Osteocyte (in vitro differentiated cells): ENCODE measurements around the gene SLC1A3. TPM values are rescaled to one million over a fixed set of nuclear protein-coding genes. Genes with fewer than 3 reads are reported as not detected.

ENCODE experiments used
- DNase-seq: peaks from one replicate; pipeline ENCODE4 v3.0.0; 2021; ENCODE audit warnings: mixed read lengths; ENCODE audit not compliant: unreplicated experiment; ENCODE audit errors: extremely low spot score
- H3K27ac Mint-ChIP-seq: one replicate; pipeline ENCODE4 v1.8.0; 2021; ENCODE audit warnings: mild to moderate bottlenecking, mixed read lengths; ENCODE audit not compliant: unreplicated experiment
- H3K27me3 Mint-ChIP-seq: one replicate; pipeline ENCODE4 v1.8.0; 2021; ENCODE audit warnings: mixed read lengths; ENCODE audit not compliant: unreplicated experiment
- H3K36me3 Mint-ChIP-seq: one replicate; pipeline ENCODE4 v1.8.0; 2021; ENCODE audit warnings: mixed read lengths; ENCODE audit not compliant: unreplicated experiment
- H3K4me1 Mint-ChIP-seq: one replicate; pipeline ENCODE4 v1.8.0; 2021; ENCODE audit warnings: mixed read lengths; ENCODE audit not compliant: unreplicated experiment
- H3K4me3 Mint-ChIP-seq: one replicate; pipeline ENCODE4 v1.8.0; 2021; ENCODE audit warnings: mild to moderate bottlenecking, moderate library complexity, mixed read lengths; ENCODE audit not compliant: unreplicated experiment
- H3K9me3 Mint-ChIP-seq: one replicate; pipeline ENCODE4 v1.8.0; 2021; ENCODE audit warnings: mixed read lengths; ENCODE audit not compliant: unreplicated experiment
- CTCF ChIP-seq: fragments of 200-600 bp; sonication (generic); IDR thresholded peaks from 2 replicates; pipeline ENCODE4 v1.5.0; 2021; ENCODE audit warnings: antibody characterized with exemption, mild to moderate bottlenecking, moderate library complexity
- total RNA-seq: library from RNA; stranded (reverse); gene quantifications from 2 replicates; pipeline ENCODE4 v1.2.1, GENCODE V29; 2021

Gene SLC1A3
- total RNA-seq, 1 donor from 2014 or later: 19.9 TPM

GRCh38 chr5:36662291-36662851, 56.0 kb downstream of the SLC1A3 start:
- no peaks in the 10 kb centered on the region for H3K9me3 Mint-ChIP-seq
- no peak for TF ChIP-seq CTCF
- peaks cover 28% of the 10 kb centered on the region for H3K4me1 Mint-ChIP-seq
- DNase-seq: no peak
- peak overlapping the region; percentile 55 for H3K27ac Mint-ChIP-seq
- peaks cover 32% of the 10 kb centered on the region for H3K27me3 Mint-ChIP-seq
- H3K4me3 Mint-ChIP-seq: peak overlapping the region; percentile 26
- peaks cover 4% of the 10 kb centered on the region for H3K36me3 Mint-ChIP-seq

GRCh38 chr5:36664766-36665165, 58.4 kb downstream of the SLC1A3 start:
- H3K4me1 Mint-ChIP-seq: peaks cover 19% of the 10 kb centered on the region
- peaks cover 31% of the 10 kb centered on the region for H3K27me3 Mint-ChIP-seq
- no peak for DNase-seq
- no peak for TF ChIP-seq CTCF
- no peak overlapping the region for H3K27ac Mint-ChIP-seq
- H3K4me3 Mint-ChIP-seq: no peak overlapping the region
- peaks cover 1% of the 10 kb centered on the region for H3K36me3 Mint-ChIP-seq
- no peaks in the 10 kb centered on the region for H3K9me3 Mint-ChIP-seq

GRCh38 chr5:36665628-36666027, 59.2 kb downstream of the SLC1A3 start:
- Mint-ChIP-seq H3K27ac (no peak overlapping the region), H3K4me1 (peaks cover 19% of the 10 kb centered on the region)

GRCh38 chr5:36666274-36666673, 59.9 kb downstream of the SLC1A3 start:
- DNase-seq: no peak
- H3K4me3 Mint-ChIP-seq: no peak overlapping the region
- peaks cover 24% of the 10 kb centered on the region for H3K27me3 Mint-ChIP-seq
- no peaks in the 10 kb centered on the region for H3K9me3 Mint-ChIP-seq
- H3K27ac Mint-ChIP-seq: no peak overlapping the region
- peaks cover 17% of the 10 kb centered on the region for H3K4me1 Mint-ChIP-seq
- no peak for TF ChIP-seq CTCF
- H3K36me3 Mint-ChIP-seq: peaks cover 4% of the 10 kb centered on the region

More at GRCh38 chr5:36665628-36666027, 59.2 kb downstream of the SLC1A3 start:
- peaks cover 27% of the 10 kb centered on the region for H3K27me3 Mint-ChIP-seq
- peaks cover 4% of the 10 kb centered on the region for H3K36me3 Mint-ChIP-seq
- no peak overlapping the region for H3K4me3 Mint-ChIP-seq
- no peak for TF ChIP-seq CTCF
- no peaks in the 10 kb centered on the region for H3K9me3 Mint-ChIP-seq
- DNase-seq: no peak

- no peak overlapping the region for H3K27ac Mint-ChIP-seq
Measured at GRCh38 chr5:36666986-36667385, 60.6 kb downstream of the SLC1A3 start.

More at GRCh38 chr5:36666986-36667385, 60.6 kb downstream of the SLC1A3 start:
- DNase-seq: no peak
- peaks cover 4% of the 10 kb centered on the region for H3K36me3 Mint-ChIP-seq
- no peak overlapping the region for H3K4me3 Mint-ChIP-seq
- H3K9me3 Mint-ChIP-seq: no peaks in the 10 kb centered on the region
- H3K4me1 Mint-ChIP-seq: peaks cover 17% of the 10 kb centered on the region
- no peak for TF ChIP-seq CTCF
- peaks cover 24% of the 10 kb centered on the region for H3K27me3 Mint-ChIP-seq
